ENCODE results near the gene TENT4B. TPM values are rescaled to one million over a fixed set of nuclear protein-coding genes. Genes with fewer than 3 reads are reported as not detected.

TENT4B gene
- total and polyA plus RNA-seq, 8 donors, result 1.9 to 7.2 (median 5.3) TPM

- TF ChIP-seq, protein P1, sequence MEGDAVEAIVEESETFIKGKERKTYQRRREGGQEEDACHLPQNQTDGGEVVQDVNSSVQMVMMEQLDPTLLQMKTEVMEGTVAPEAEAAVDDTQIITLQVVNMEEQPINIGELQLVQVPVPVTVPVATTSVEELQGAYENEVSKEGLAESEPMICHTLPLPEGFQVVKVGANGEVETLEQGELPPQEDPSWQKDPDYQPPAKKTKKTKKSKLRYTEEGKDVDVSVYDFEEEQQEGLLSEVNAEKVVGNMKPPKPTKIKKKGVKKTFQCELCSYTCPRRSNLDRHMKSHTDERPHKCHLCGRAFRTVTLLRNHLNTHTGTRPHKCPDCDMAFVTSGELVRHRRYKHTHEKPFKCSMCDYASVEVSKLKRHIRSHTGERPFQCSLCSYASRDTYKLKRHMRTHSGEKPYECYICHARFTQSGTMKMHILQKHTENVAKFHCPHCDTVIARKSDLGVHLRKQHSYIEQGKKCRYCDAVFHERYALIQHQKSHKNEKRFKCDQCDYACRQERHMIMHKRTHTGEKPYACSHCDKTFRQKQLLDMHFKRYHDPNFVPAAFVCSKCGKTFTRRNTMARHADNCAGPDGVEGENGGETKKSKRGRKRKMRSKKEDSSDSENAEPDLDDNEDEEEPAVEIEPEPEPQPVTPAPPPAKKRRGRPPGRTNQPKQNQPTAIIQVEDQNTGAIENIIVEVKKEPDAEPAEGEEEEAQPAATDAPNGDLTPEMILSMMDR (IDR thresholded peaks at IDR 0.05), result no peak
- H3K36me3 ChIP-seq, result no peaks in the 10 kb centered on the region
- H3K27ac ChIP-seq, result no peak overlapping the region
- 47 to 54% methylated on average over 2 of the region's 2 CpGs for WGBS, 2 donors
- intact Hi-C loops (cut with DNase I), result no loop called here
- no peaks in the 10 kb centered on the region for H3K27me3 ChIP-seq
- DNase-seq, result peak in 1 of 6 donors; percentile 35
- ATAC-seq, result peak in 3 of 4 donors; percentile 36 to 55 (median 46)
- no peaks in the 10 kb centered on the region for H3K4me1 ChIP-seq
- H3K9me3 ChIP-seq, result no peaks in the 10 kb centered on the region
- H3K4me3 ChIP-seq, result no peak overlapping the region
- FAIRE-seq, result no peak
Observed at GRCh38 chr16:50265260-50265659, 112.2 kb downstream of the TENT4B start.

GRCh38 chr16:50265716-50266336, 112.7 kb downstream of the TENT4B start:
- Histone ChIP-seq H3K27me3 (no peaks in the 10 kb centered on the region), H3K9me3 (no peaks in the 10 kb centered on the region), H3K4me1 (no peaks in the 10 kb centered on the region), H3K4me3 (no peak overlapping the region), H3K36me3 (no peaks in the 10 kb centered on the region), H3K27ac (no peak overlapping the region)
- TF ChIP-seq, protein P1 (IDR thresholded peaks at IDR 0.05), result no peak
- DNase-seq (peak in 1 of 6 donors; percentile 27), FAIRE-seq (no peak), ATAC-seq (no peak)
- 80 to 83% methylated on average over 10 of the region's 10 CpGs for WGBS, 2 donors
- intact Hi-C loops (cut with DNase I), result no loop called here

DNA sequence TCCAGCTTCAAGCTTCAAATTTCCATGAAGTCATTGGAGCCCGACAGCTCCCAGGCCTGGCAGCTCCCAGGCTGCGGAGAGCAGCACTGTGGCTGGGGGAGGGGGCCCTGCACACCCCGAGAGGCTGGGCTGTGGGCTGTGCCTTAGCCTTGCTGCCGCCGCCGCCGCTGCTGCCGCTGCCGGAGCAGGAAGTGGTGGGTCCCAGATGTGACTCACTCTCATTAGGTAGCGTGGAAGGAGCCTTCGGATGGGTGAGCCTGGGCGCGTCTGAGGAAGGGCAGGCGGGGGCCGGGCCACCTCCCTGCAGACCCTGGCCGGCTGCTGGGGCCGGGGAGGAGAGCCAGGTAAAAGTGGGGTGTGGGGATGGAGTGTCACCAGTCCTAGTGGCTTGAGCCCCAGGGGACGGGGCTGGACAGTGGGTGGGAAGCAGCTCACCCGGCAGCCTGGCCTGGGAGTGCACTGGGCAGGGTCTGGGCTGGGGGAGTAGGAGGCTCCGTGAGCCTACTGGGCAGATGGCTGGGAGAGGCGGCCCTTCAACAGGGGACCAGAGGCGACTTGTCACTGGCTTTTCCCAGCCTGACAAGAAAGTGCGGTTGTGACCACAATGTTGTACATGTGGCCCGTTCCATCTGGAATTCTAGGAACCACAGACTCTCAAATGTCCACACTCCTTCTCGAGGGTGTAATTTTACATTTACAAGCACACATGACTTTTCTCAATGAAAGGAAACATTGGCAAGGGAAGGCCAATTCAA, 113.4 kb downstream of the TENT4B start, which contains the start of gene ADCY7:
ADCY7 (plus strand) TSS at position 215 of the 755 bp plus-strand sequence. CDS start 21,629 bp downstream, outside the sequence.
- WGBS, 2 donors, result 68 to 74% methylated on average over 25 of the region's 25 CpGs
- intact Hi-C loops (cut with DNase I), result no loop called here
- no peaks in the 10 kb centered on the region for H3K9me3 ChIP-seq
- H3K4me3 ChIP-seq, result peak within 1 kb of the TSS in 1 of 4 donors; percentile 32
- ATAC-seq (peak in 3 of 4 donors; percentile 68 to 83 (median 82)), FAIRE-seq (no peak), DNase-seq (peak in 2 of 6 donors; percentile 55 to 66)
- H3K36me3 ChIP-seq, result no peaks in the 10 kb centered on the region
- TF ChIP-seq, protein P1 (IDR thresholded peaks at IDR 0.05), result no peak
- no peaks in the 10 kb centered on the region for H3K4me1 ChIP-seq
- peak within 1 kb of the TSS in 1 of 4 donors; percentile 19 for H3K27ac ChIP-seq
- no peaks in the 10 kb centered on the region for H3K27me3 ChIP-seq

DNA sequence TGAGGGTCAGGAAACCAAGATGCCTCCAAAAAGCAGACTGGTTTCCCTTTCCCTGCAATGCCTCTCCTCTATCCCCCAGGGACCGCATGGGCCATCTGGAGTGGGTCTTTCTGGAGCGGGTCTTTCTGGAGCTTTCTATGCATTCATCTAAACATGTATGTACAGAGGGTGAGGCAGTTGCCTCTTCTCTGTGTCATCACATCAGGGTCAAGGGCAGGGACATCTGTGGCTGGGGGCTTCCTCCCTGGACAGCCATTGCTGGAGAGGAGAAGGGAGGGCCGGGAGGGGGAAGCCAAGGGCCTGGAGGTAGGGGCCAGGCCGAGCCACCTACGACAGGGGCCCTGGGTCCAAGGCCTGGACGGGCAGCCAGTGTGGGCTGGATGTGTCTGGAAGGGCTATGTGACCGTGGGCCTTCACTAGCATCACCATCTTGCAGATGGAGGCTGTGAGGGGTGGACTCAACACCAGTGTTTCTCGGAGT, 114.1 kb downstream of the TENT4B start:
- intact Hi-C loops (cut with DNase I), result no loop called here
- Histone ChIP-seq H3K36me3 (no peaks in the 10 kb centered on the region), H3K4me1 (no peaks in the 10 kb centered on the region), H3K9me3 (no peaks in the 10 kb centered on the region), H3K27me3 (no peaks in the 10 kb centered on the region), H3K27ac (peak overlapping the region in 1 of 4 donors; percentile 15), H3K4me3 (peak overlapping the region in 1 of 4 donors; percentile 32)
- TF ChIP-seq, protein P1 (IDR thresholded peaks at IDR 0.05), result no peak
- peak in 2 of 6 donors; percentile 41 to 43 for DNase-seq
- WGBS, 2 donors, result 83% methylated on average over 8 of the region's 8 CpGs
- FAIRE-seq, result no peak
- ATAC-seq, result no peak
